Esophagus muscularis mucosa (tissue), 4 donors: ENCODE results near the gene SEC16A. TPM values are rescaled to one million over a fixed set of nuclear protein-coding genes. Genes with fewer than 3 reads are reported as not detected.
"Not testable (repeated sequence)": the region's sequence is repeated elsewhere in the genome, so short reads cannot be mapped to it uniquely, and the experiment has no call there.

Experiments used
- DNase-seq: peaks from one replicate; pipeline ENCODE4 v3.0.0-alpha.2; 2017; ENCODE audit errors: extremely low spot score
- H3K27ac ChIP-seq, 4 donors: fragments of 200-600 bp; sonication (generic); replicated peaks in 1 of 4; 1 replicate in 3 of 4; 2 replicates in 1 of 4; pipeline ENCODE4 v1.5.1; 2016 to 2019; ENCODE audit warnings: mild to moderate bottlenecking in 1 of 4
- H3K27me3 ChIP-seq, 4 donors: fragments of 200-600 bp; sonication (generic); one replicate each; pipeline versions ENCODE4 v1.5.1 to v1.6.0; 2016 to 2019
- H3K36me3 ChIP-seq, 4 donors: fragments of 200-600 bp; sonication (generic); one replicate each; pipeline ENCODE4 v1.5.1; 2016 to 2019
- H3K4me1 ChIP-seq, 4 donors: fragments of 200-600 bp; sonication (generic); one replicate each; pipeline ENCODE4 v1.5.1; 2016 to 2019
- H3K4me3 ChIP-seq, 4 donors: fragments of 200-600 bp; sonication (generic); 1 replicate in 2 of 4; 2 replicates in 2 of 4; pipeline ENCODE4 v1.5.1; 2016 to 2019; ENCODE audit warnings: mild to moderate bottlenecking in 4 of 4, moderate library complexity in 1 of 4
- H3K9me3 ChIP-seq, 4 donors: fragments of 200-600 bp; sonication (generic); 1 replicate in 3 of 4; 2 replicates in 1 of 4; pipeline ENCODE4 v1.5.1; 2016 to 2019
- EP300 ChIP-seq: sonication (generic); formaldehyde crosslinking; IDR thresholded peaks from one replicate; pipeline ENCODE4 v1.6.1; 2017; ENCODE audit warnings: antibody characterized with exemption
- POLR2A ChIP-seq: fragments of 450-650 bp; IDR thresholded peaks from one replicate; pipeline ENCODE4 v1.6.1; 2017; ENCODE audit warnings: antibody characterized with exemption, moderate library complexity, mild to moderate bottlenecking, low read depth
- POLR2AphosphoS5 ChIP-seq, 2 donors: sonication (generic); formaldehyde crosslinking; IDR thresholded peaks; one replicate each; pipeline ENCODE4 v1.6.1; 2017; ENCODE audit warnings: antibody characterized with exemption in 2 of 2
- WGBS: methylation state at CpG from one replicate; pipeline ENCODE4 v1.1.5; 2018; 5-methylcytosine and 5-hydroxymethylcytosine counted together
- intact Hi-C: fragments of 100-400 bp; cut with DNase I; formaldehyde crosslinking; loops from one replicate; pipeline ENCODE4 v1.15.1; 2023
- total RNA-seq, 4 donors: library from RNA; depleted of rRNA; stranded (reverse); fragments of >200 nt; gene quantifications; one replicate each; pipeline versions ENCODE4 v1.1.0 to v1.2.1, GENCODE V29; 2016
- TF ChIP-seq, protein P1 (sequence below), 3 experiments: fragments of 200-600 bp in 2 of 3; fragments of 450-650 bp in 1 of 3; sonication (generic) in 2 of 3; IDR thresholded peaks; one replicate each; pipeline ENCODE4 v1.5.1; 2017 to 2019; ENCODE audit warnings: antibody characterized with exemption in 3 of 3, mild to moderate bottlenecking in 2 of 3, moderate library complexity in 1 of 3

SEC16A gene
- total RNA-seq, 4 donors from 2014 or later = 43.2 to 62.3 (median 51.3) TPM

DNA sequence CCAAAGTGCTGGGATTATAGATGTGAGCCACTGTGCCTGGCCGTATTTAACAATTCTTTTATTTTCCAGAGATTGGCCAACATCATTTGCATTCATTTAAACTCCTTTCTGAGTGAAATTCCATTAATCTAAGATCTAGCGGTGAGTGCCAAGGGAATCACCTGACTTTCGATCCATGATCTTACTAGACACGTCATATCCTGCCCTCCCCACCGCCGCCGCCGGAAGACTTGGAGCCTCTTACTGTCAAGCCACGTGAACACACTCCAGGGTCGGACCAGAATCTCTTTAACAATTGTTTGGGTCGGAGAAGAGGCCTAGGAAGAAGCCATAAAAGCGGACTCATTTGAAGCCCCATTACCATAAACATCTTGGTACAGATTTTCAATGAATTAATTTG, 56.1 kb downstream of the SEC16A start:
- Histone ChIP-seq H3K27me3 (no peaks in the 10 kb centered on the region), H3K36me3 (peaks cover 42 to 81% (median 70%) of the 10 kb centered on the region in 4 donors), H3K9me3 (no peaks in the 10 kb centered on the region), H3K27ac (no peak overlapping the region), H3K4me3 (no peak overlapping the region), H3K4me1 (peaks cover 0 to 4% (median 0%) of the 10 kb centered on the region in 4 donors)
- intact Hi-C loops = no loop called here
- 91% methylated on average over 12 of the region's 12 CpGs for WGBS
- no peak for DNase-seq
- TF ChIP-seq POLR2A (no peak), EP300 (no peak), POLR2AphosphoS5 (IDR thresholded peaks at IDR 0.05) (no peak)
- TF ChIP-seq, protein P1, sequence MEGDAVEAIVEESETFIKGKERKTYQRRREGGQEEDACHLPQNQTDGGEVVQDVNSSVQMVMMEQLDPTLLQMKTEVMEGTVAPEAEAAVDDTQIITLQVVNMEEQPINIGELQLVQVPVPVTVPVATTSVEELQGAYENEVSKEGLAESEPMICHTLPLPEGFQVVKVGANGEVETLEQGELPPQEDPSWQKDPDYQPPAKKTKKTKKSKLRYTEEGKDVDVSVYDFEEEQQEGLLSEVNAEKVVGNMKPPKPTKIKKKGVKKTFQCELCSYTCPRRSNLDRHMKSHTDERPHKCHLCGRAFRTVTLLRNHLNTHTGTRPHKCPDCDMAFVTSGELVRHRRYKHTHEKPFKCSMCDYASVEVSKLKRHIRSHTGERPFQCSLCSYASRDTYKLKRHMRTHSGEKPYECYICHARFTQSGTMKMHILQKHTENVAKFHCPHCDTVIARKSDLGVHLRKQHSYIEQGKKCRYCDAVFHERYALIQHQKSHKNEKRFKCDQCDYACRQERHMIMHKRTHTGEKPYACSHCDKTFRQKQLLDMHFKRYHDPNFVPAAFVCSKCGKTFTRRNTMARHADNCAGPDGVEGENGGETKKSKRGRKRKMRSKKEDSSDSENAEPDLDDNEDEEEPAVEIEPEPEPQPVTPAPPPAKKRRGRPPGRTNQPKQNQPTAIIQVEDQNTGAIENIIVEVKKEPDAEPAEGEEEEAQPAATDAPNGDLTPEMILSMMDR (IDR thresholded peaks at IDR 0.05) = no peak

DNA sequence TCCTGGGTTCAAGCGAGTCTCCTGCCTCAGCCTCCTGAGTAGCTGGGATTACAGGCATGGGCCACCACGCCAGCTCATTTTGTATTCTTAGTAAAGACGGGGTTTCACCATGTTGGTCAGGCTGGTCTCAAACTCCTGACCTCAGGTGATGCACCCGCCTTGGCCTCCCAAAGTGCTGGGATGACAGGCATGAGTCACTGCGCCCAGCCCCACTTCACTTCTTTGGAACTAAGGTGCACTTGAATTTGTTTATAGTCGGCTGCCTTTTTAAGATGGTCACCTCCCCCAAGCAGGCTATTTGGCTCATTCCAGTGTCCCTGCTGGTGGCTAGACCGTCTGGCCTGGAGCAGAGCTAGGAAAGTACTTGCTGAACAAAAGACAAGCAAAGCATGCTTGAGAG, 57.5 kb downstream of the SEC16A start:
- intact Hi-C loops = not testable (repeated sequence)
- WGBS = 76% methylated on average over 7 of the region's 7 CpGs

DNA sequence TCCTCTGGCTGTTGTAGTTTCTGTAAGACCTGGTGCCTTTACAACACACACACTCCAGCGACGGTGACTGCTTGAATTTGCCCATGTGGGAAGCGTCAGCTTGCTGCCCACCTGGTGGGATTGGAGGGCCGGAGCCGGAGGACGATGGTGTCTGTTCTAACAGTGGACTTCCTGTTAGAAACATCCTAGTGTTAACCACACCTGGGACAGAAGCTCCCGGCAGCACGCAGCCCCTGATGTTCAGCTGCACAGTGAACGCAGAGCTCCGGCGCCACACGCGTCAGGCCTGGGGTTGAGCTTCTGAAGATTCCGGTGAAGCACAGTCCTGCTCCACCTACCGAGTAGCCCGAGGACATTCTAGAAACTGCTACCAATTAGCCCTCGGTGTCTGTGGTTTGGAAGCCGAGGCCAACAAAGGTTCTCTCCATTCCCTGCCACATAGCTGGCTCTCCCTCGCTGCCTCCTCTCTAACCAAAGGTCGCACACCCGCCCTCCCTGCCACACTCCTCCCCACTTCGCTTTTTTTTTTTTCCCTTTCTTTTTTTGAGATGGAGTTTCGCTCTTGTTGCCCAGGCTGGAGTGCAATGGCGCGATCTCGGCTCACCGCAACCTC, 58.0 kb downstream of the SEC16A start:
- TF ChIP-seq EP300 (no peak), POLR2A (no peak), POLR2AphosphoS5 (IDR thresholded peaks at IDR 0.05) (no peak)
- TF ChIP-seq, protein P1 (IDR thresholded peaks at IDR 0.05) = no peak
- no peaks in the 10 kb centered on the region for H3K27me3 ChIP-seq
- 81% methylated on average over 27 of the region's 27 CpGs for WGBS
- H3K27ac ChIP-seq = no peak overlapping the region
- no peak for DNase-seq
- peaks cover 46 to 87% (median 76%) of the 10 kb centered on the region in 4 donors for H3K36me3 ChIP-seq
- no peaks in the 10 kb centered on the region for H3K4me1 ChIP-seq
- intact Hi-C loops = no loop called here
- no peaks in the 10 kb centered on the region for H3K9me3 ChIP-seq
- no peak overlapping the region for H3K4me3 ChIP-seq

More for the DNA sequence above, 57.5 kb downstream of the SEC16A start:
- not testable (repeated sequence) for H3K4me3 ChIP-seq, H3K27ac ChIP-seq, H3K9me3 ChIP-seq, DNase-seq, H3K27me3 ChIP-seq, H3K4me1 ChIP-seq
- peaks cover 49 to 87% (median 76%) of the 10 kb centered on the region in 4 donors for H3K36me3 ChIP-seq

DNA sequence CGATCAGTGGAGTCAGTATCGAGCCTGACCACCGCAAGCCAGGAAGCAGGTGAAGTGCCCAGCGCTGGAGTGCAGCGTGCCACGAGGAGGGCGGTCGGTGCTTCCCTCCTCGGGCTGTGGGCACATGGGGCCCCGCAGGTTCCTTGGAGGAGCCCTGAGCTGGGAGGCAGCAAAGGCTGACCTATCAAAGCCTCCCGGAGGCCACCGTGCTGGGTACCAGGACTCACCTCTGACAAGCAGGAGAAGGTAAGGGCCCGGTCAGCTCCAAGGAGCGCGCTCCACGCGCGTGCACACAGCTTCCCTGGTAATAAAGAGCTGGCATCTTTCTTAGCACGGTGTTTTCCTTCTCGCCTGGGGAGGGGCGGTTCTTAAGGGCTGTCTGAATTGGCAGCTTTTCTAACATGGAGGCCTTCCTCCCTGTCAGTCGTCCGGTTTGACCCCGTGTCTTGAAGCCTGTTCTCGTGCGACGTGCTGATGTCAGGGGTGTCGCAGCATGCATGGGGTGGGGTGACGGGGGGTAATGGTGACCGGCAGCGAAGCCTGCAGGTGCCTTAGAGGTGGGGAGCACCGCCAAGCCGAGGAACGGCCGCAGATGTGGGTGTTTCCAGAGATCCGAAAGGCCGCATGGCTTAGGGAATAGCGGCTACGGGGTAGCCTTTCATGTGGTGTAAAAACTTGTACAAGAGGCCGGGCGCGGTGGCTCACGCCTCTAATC, 59.3 kb downstream of the SEC16A start:
- peaks cover 52 to 87% (median 76%) of the 10 kb centered on the region in 4 donors for H3K36me3 ChIP-seq
- DNase-seq = no peak
- TF ChIP-seq EP300 (no peak), POLR2A (no peak), POLR2AphosphoS5 (IDR thresholded peaks at IDR 0.05) (no peak)
- TF ChIP-seq, protein P1 (IDR thresholded peaks at IDR 0.05) = no peak
- H3K27ac ChIP-seq = no peak overlapping the region
- H3K9me3 ChIP-seq = no peaks in the 10 kb centered on the region
- H3K4me1 ChIP-seq = no peaks in the 10 kb centered on the region
- intact Hi-C loops = no loop called here
- no peaks in the 10 kb centered on the region for H3K27me3 ChIP-seq
- WGBS = 95% methylated on average over 43 of the region's 43 CpGs
- no peak overlapping the region for H3K4me3 ChIP-seq

DNA sequence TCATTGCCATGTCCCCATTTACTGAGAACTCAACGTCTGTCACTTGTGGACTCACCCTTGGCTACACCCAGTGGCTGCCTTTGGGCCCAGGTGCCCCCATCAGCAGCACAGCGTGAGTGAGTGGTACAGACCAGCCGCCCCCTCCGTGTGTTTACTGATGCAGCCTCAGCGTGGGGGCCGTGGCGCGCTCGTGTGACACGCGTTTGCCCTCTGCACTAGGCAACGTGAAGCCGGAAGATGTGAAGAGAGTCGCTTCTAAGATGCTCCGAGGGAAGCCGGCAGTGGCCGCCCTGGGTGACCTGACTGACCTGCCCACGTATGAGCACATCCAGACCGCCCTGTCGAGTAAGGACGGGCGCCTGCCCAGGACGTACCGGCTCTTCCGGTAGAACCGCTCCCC, 60.0 kb downstream of the SEC16A start:
- intact Hi-C loops = no loop called here
- H3K9me3 ChIP-seq = no peaks in the 10 kb centered on the region
- no peaks in the 10 kb centered on the region for H3K27me3 ChIP-seq
- no peaks in the 10 kb centered on the region for H3K4me1 ChIP-seq
- 95% methylated on average over 14 of the region's 26 CpGs for WGBS
- H3K36me3 ChIP-seq = peaks cover 59 to 88% (median 81%) of the 10 kb centered on the region in 4 donors
- H3K4me3 ChIP-seq = no peak overlapping the region
- H3K27ac ChIP-seq = no peak overlapping the region
- TF ChIP-seq POLR2AphosphoS5 (IDR thresholded peaks at IDR 0.05) (no peak), POLR2A (no peak)
- TF ChIP-seq, protein P1 (IDR thresholded peaks at IDR 0.05) = no peak
- DNase-seq = no peak
